B cell (primary cell): ENCODE measurements around the gene HRC.

Source experiments
- EZH2 ChIP-seq: IDR thresholded peaks from 2 replicates; pipeline ENCODE4 v1.6.1; 2012; ENCODE audit warnings: borderline replicate concordance, low read depth, mild to moderate bottlenecking, moderate library complexity, low read length; ENCODE audit not compliant: insufficient read depth, poor library complexity, severe bottlenecking
- TF ChIP-seq, protein P1 (sequence below): fragments of 200-600 bp; IDR thresholded peaks from one replicate; pipeline ENCODE4 v1.8.0; 2022; ENCODE audit warnings: antibody characterized with exemption, mild to moderate bottlenecking

DNA sequence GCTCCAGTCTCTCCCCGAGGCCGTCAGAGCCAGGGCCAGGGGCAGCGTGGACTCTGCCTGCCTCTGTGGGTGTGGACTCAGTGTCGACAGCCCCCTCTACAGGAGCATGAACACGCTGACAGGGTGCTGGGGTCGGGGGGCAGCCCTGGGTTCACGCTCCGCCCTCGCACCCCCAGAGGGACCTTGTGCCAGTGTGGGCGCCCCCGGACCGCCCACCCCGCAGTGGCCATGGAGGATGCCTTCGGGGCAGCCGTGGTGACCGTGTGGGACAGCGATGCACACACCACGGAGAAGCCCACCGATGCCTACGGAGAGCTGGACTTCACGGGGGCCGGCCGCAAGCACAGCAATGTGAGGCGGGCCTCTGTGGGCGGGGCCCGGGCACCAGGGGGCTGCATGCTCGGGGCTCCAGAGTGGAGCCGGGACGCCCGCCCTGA lies 10.7 kb upstream of the HRC start:
- TF ChIP-seq, protein P1, sequence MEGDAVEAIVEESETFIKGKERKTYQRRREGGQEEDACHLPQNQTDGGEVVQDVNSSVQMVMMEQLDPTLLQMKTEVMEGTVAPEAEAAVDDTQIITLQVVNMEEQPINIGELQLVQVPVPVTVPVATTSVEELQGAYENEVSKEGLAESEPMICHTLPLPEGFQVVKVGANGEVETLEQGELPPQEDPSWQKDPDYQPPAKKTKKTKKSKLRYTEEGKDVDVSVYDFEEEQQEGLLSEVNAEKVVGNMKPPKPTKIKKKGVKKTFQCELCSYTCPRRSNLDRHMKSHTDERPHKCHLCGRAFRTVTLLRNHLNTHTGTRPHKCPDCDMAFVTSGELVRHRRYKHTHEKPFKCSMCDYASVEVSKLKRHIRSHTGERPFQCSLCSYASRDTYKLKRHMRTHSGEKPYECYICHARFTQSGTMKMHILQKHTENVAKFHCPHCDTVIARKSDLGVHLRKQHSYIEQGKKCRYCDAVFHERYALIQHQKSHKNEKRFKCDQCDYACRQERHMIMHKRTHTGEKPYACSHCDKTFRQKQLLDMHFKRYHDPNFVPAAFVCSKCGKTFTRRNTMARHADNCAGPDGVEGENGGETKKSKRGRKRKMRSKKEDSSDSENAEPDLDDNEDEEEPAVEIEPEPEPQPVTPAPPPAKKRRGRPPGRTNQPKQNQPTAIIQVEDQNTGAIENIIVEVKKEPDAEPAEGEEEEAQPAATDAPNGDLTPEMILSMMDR: no peak
- TF ChIP-seq EZH2: no peak
